Stimulated activated naive CD8-positive, alpha-beta T cell treated with anti-CD3 and anti-CD28 coated beads, Interleukin-15, Interleukin-2, amounts not matched to agents 100 U/mL and 50 U/mL, for 24 hours (primary cell): Measurements from ENCODE around the gene CENPT.
"Not testable (repeated sequence)": the region's sequence is repeated elsewhere in the genome, so short reads cannot be mapped to it uniquely, and the experiment has no call there.

Experiments used
- ATAC-seq: fragments of 150-1000 bp; cut with Tn5 transposase; one replicate; pipeline ENCODE4 v1.10.0; 2021
- DNase-seq: peaks from one replicate; pipeline ENCODE4 v3.0.0; 2021

CENPT gene

GRCh38 chr16:67874372-67874771 is 26.9 kb upstream of the CENPT start:
- DNase-seq (no peak), ATAC-seq (no peak)

DNA sequence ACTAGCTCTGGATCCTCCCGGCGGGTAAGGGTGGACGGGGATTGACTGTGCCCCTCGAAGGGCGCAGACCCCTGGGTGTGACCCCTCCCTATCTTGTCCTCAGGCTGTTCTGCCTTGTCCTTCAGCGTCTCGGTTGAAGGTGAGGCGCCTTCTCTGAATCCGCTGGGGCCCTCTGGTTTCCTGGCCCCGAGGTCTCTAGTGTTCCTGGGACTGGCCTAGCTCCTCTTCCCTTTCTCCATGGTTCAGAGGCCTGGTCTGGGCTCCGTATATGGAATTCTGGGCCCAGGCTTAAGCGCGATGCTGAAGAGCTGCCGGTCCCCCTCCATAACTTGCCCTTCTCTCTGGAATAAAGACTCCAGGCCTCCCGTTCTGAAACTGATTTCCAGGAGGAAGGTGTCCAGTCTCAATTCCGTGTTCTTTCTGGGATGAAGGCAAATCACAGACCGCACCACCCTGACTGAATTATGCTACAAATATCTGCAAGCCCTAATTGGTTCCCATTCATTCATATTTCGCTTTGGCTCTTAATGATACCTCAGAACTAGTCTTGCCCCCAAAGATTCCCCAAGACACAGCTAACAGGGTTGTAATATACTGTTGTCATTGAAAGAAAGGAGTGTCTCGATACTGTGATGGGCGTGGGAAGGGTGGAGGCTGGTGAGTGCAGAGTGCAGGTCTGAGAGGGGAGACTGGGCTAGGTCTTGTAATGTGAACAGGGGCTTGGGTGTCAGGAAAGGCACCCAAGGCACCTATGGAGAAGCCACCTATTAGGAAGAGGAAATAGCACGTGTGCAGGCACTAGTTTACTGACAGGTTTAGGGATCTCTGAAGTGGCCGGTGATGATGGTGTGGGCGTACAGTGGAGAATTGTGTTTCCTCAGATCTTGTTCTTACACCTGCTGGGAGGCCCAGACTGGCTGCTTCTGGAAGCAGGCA is 26.2 kb upstream of the CENPT start:
- ATAC-seq, result peak; percentile 2
- peak; percentile 20 for DNase-seq

GRCh38 chr16:67872631-67873434 is 25.3 kb upstream of the CENPT start, which contains the start of gene EDC4:
EDC4 (plus strand) TSS chr16:67873052; CDS start chr16:67873262, 210 bp downstream.
- ATAC-seq (peak; percentile 89), DNase-seq (peak; percentile 92)

GRCh38 chr16:67872131-67872630 is 24.7 kb upstream of the CENPT start:
- ATAC-seq, result no peak
- DNase-seq, result no peak

GRCh38 chr16:67871256-67871655 is 23.8 kb upstream of the CENPT start:
- DNase-seq (no peak), ATAC-seq (no peak)

DNA sequence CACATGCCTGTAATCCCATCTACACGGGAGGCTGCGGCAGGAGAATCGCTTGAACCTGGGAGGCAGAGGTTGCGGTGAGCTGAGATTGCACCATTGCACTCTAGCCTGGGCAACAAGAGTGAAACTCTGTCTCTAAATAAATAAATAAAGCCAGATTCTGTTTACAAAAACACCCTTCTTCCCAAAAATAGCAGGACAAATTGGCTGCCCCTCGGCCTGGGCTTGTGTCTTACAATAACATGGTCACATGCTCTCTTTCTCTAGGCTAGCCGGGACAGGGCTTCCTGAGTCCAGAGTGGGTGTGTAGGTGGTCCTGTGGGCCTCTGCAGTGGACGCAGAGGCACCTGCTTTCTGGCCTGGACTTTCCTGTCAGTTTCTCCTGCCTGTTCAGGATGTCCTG is 22.2 kb upstream of the CENPT start:
- no peak for ATAC-seq

DNA sequence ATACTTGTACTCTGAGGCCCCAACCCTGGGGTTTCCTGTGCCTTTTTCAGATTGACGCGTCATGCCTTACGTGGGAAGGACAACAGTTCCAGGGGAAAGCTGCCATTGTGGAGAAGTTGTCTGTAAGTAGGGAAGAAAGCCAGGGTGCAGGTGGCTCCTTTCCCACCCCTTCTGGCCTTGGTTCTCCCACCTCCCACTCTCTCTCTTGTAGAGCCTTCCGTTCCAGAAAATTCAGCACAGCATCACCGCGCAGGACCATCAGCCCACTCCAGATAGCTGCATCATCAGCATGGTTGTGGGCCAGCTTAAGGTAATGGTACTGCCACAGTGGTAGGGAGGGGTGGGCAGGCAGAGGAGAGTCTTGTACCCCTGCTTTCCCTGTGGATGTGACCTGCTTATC is 20.8 kb upstream of the CENPT start:
- no peak for ATAC-seq
- no peak for DNase-seq

More for the DNA sequence above, 22.2 kb upstream of the CENPT start:
- DNase-seq, result no peak

- peak; percentile 47 for ATAC-seq
- DNase-seq, result no peak
Observed at GRCh38 chr16:67865318-67865717, 17.8 kb upstream of the CENPT start.

DNA sequence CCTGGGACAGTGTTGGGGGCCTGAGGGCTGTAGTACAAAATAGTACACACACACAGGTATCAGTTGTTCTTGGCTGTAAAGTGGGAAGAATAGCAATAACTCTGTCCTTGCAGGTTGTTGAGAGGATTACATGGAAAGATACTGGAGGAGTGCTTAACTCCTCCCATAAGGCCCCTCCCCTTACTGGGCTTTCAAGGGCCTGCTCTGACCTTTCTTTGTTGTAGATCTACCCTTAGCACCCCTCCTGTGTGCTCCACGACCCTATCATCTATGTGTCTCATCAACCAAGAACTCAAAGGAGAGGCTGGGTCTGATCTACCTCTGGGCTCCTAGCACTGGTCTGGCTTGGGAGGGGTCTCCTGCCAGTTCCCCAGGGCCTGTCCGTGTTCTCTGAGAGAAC is 17.1 kb upstream of the CENPT start:
- ATAC-seq, result peak; percentile 34

DNA sequence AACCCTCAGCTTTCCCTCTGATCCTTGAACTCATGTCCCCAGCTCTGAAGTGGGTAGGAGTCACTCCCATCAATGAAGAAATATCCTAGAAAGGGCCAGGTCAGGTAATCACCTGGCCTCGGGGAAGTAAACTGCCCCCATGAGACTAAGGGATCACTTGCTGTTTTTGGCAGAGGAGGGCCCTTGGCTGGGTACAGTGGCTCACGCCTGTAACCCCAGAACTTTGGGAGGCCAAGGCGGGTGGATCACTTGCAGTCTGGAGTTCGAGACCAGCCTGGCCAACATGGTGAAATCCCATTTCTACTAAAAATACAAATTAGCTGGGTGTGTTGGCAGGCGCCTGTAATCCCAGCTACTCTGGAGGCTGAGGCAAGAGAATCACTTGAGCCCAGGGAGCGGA is 16.6 kb upstream of the CENPT start:
- not testable (repeated sequence) for ATAC-seq, DNase-seq

More for the DNA sequence above, 17.1 kb upstream of the CENPT start:
- DNase-seq, result no peak

DNA sequence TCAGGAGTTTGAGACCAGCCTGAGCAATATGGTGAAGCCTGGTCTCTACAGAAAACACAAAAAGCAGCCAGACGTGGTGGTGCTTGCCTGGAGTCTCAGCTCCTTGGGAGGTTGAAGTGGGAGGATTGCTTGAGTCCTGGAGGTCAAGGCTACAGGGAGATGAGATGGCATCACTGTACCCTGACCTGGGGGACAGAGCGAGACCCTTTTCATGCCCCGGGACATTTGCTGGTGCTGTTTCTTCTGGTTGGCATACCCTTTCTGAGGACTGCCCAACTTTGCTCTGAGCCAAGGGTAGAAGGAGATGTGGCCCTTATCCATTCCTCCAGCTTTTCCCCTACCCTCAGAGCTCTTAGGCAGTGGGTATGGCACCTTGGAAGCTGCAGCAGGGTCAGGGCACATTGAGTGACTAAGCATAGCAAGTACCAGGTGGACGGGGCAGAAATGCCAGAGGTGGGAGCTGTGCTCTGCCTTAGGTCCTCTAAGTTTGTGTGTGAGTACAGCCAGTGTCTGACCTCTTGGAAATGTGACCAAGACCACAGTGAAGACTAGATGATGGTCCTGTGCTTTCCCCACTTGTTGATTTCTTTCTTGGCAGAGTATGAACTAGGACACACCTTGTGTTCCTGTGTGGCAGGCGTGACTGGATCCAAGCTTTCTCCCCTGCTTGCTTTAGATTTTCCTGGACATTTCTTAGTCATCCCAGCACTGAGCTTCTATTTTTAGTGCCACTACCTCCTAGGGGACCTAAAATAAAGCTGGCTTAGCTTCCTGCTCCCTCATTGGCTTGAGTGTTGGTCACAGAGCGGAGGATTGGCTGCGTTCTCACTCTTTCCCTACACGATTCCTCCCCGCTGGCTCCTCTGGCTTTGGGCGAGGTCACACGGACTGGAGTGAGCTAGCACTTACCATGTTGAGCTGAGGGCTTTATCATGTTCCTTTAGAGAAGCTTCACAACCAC is 15.4 kb upstream of the CENPT start:
- ATAC-seq, result no peak

GRCh38 chr16:67861877-67862276 is 14.4 kb upstream of the CENPT start:
- no peak for DNase-seq
- no peak for ATAC-seq

More for the DNA sequence above, 15.4 kb upstream of the CENPT start:
- no peak for DNase-seq

GRCh38 chr16:67860589-67861398 is 13.3 kb upstream of the CENPT start:
- ATAC-seq, result no peak
- no peak for DNase-seq

DNA sequence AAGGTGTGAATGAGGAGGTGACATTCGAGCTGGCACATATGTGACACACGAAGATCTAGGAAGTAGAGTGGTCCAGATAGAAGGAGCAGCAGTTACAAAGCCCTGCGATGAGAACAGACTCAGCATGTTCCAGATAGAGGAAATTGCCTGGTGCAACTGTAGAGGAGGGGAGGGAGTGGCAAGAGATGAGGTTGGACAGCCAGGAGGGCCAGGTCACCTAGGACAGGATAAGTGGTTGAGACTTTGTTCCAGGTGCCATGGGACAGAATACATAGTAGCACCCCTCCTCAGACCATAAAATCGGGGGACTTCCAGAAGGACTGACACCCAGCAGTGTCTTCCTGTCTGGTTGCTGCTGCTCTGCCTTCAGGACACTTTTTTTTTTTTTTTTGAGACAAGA is 11.0 kb upstream of the CENPT start:
- no peak for DNase-seq
- ATAC-seq, result no peak

DNA sequence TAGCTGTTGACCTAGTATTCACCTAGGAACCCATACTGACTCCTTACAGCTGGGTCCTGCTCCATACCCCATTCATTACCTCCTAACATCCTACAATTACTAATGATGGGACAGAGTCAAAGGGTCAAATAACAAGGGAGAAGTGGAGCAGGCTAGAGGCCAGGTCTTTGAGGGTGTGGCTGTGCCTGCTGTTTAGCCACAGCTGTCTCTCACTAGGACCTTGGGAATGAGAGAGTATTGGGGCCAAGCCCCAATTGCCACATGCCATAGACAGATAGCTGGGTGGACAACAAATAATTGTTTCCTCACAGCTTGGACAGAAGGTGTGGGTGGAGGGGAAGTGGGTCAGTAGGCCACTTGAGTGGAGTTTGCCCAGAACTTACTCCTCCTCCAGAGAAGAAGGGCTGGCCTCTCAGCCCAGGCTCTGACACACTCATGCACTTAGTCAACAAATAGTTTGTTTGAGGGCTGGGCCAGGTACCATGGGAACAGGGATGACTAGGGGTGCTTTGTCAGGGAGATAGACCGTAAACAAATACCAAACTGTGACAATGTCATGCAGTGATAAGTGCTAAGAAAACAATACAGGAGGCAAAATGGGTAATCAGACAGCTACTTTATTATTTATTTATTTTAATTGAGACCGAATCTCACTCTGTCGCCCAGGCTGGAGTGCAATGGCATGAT is 10.2 kb upstream of the CENPT start:
- ATAC-seq, result peak; percentile 89

GRCh38 chr16:67856927-67857546 is 9.5 kb upstream of the CENPT start:
- ATAC-seq (no peak), DNase-seq (no peak)

More for the DNA sequence above, 10.2 kb upstream of the CENPT start:
- peak; percentile 24 for DNase-seq

- ATAC-seq, result no peak
Observed at GRCh38 chr16:67855789-67856188, 8.3 kb upstream of the CENPT start.

DNA sequence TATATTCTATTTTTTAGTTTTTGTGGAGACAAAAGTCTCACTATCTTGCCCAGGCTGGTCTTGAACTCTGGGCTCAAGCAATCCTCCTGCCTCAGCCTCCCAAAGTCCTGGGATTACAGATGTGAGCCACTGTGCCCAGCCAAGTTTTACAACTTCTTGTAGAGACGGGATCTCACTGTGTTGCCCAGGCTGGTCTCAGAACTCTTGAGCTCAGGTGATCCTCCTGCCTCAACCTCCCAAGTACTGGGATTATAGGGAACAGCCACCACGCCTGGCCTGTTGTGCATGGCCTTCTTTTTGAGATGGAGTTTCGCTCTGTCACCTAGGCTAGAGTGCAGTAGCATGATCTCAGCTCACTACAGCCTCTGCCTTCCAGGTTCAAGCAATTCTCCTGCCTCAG is 6.2 kb upstream of the CENPT start:
- DNase-seq, result no peak

More at GRCh38 chr16:67855789-67856188, 8.3 kb upstream of the CENPT start:
- DNase-seq, result no peak

DNA sequence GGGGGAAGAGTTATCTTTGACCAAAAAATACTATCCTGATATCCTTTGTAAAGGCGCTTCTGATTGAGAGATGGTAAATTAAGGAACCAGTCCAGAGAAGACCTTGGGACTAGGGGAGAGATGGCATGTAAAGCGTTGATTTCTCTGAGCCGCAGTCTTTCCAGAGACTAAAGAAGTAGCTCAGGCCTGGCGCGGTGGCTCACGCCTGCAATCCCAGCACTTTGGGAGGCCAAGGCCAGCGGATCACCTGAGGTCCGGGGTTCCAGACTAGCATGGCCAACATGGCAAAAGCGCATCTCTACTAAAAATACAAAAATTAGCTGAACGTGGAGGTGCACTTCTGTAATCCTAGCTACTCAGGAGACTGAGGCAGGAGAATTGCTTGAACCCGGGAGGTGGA is 625 bp upstream of the CENPT start:
- DNase-seq (no peak), ATAC-seq (no peak)

More for the DNA sequence above, 6.2 kb upstream of the CENPT start:
- ATAC-seq, result no peak
